GM12878 (cell line): ENCODE data around the gene DOCK9.

Source experiments
- CTCF ChIP-seq, 3 experiments: IDR thresholded peaks in 2 of 3; conservative IDR thresholded peaks in 1 of 3; 2 replicates each; pipeline ENCODE4 v1.5.1; 2011; ENCODE audit warnings: low read depth in 3 of 3, low read length in 3 of 3, mild to moderate bottlenecking in 3 of 3, control low read depth in 2 of 3, moderate library complexity in 2 of 3, inconsistent platforms in 1 of 3, mixed read lengths in 1 of 3; ENCODE audit not compliant: control insufficient read depth in 2 of 3, insufficient read depth in 1 of 3; ENCODE audit errors: extremely low read depth in 1 of 3
- USF2 ChIP-seq: IDR thresholded peaks from 2 replicates; pipeline ENCODE4 v1.6.1; 2011; ENCODE audit warnings: low read depth, low read length, improper control_type of control experiment, borderline replicate concordance
- TF ChIP-seq, protein P1 (sequence below): fragments of 450-650 bp; IDR thresholded peaks from 2 replicates; pipeline ENCODE4 v1.6.1; 2018; ENCODE audit warnings: mild to moderate bottlenecking, low read depth, moderate library complexity; ENCODE audit not compliant: partially characterized antibody

DNA sequence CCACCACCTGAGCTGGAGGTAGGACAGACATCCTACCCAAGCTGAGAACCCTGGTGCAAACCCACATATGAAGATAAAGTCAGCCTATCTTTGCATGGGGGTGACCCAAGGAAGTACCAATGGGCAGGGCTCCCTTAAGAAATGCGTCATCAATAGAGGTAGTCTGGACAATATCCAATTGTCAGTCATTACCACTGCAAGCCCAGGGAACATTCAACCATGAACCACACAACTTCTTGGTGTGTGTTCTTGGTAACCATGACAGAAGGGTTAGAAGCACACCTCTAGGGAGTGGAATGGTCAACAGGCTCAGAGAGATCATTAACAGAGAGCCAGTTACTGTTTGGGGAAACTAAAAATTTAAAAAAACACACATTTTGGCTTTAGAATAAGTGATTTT lies 34.7 kb upstream of the DOCK9 start:
- TF ChIP-seq, protein P1, sequence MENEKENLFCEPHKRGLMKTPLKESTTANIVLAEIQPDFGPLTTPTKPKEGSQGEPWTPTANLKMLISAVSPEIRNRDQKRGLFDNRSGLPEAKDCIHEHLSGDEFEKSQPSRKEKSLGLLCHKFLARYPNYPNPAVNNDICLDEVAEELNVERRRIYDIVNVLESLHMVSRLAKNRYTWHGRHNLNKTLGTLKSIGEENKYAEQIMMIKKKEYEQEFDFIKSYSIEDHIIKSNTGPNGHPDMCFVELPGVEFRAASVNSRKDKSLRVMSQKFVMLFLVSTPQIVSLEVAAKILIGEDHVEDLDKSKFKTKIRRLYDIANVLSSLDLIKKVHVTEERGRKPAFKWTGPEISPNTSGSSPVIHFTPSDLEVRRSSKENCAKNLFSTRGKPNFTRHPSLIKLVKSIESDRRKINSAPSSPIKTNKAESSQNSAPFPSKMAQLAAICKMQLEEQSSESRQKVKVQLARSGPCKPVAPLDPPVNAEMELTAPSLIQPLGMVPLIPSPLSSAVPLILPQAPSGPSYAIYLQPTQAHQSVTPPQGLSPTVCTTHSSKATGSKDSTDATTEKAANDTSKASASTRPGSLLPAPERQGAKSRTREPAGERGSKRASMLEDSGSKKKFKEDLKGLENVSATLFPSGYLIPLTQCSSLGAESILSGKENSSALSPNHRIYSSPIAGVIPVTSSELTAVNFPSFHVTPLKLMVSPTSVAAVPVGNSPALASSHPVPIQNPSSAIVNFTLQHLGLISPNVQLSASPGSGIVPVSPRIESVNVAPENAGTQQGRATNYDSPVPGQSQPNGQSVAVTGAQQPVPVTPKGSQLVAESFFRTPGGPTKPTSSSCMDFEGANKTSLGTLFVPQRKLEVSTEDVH: no peak
- TF ChIP-seq CTCF (IDR thresholded peaks at IDR 0.05 in 2 of 3, conservative IDR thresholded peaks at IDR 0.05 in 1 of 3; ENCODE audit: control insufficient read depth in 2 of 3, extremely low read depth in 1 of 3, insufficient read depth in 1 of 3, low read depth in 3 of 3, low read length in 3 of 3) (no peak), USF2 (no peak)
